Right renal pelvis (tissue), 4 donors: ENCODE data around the gene ZNF883. TPM values are rescaled to one million over a fixed set of nuclear protein-coding genes. Genes with fewer than 3 reads are reported as not detected.
A peak's percentile ranks its signal among the peaks of the same experiment; 100 is the strongest.
"Not testable (repeated sequence)": the region's sequence is repeated elsewhere in the genome, so short reads cannot be mapped to it uniquely, and the experiment has no call there.

Experiments used
- DNase-seq, 4 donors: peaks; one replicate each; pipeline ENCODE4 v3.0.0-alpha.2; 2013; ENCODE audit warnings: low read depth in 4 of 4, low spot score in 3 of 4, missing footprints in 1 of 4
- polyA plus RNA-seq, 4 donors: library from polyadenylated mRNA; unstranded; fragments of 120-200 nt; gene quantifications; one replicate each; pipeline ENCODE4 v1.2.1, GENCODE V29; 2013; ENCODE audit not compliant: insufficient read length in 4 of 4

The ZNF883 gene
- 10 to 100 TPM in 2 of 4 donors, 1 to 10 TPM in 2; 8.1 to 13.0 (median 10.2) TPM for polyA plus RNA-seq

DNA sequence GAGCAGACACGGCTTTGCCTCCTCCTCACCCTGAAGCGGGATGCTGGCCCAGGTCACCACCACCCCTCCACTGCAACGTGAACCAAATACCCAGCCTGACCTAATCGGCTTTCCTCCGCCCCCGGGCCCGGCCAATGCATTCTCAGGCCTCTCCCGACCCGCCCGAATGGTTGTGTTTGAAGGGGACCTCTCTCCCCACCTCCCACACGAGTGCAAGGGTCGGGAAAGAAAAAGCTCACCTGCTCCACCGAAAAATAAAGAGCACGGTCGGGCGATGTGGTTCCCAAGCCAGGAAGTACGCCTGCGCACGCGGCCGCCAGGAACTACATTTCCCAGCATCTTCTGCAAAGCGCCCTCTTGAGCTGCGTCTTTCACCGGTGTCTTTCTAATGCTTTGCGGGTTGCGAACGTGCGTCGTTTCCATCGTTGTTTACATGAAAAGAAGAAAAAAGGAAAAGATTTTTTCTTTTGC, at the start of gene ZNF883:
ZNF883 (minus strand) TSS at position 282 of the 471 bp plus-strand sequence.
- DNase-seq: peak; percentile 58 to 72 (median 64)

DNA sequence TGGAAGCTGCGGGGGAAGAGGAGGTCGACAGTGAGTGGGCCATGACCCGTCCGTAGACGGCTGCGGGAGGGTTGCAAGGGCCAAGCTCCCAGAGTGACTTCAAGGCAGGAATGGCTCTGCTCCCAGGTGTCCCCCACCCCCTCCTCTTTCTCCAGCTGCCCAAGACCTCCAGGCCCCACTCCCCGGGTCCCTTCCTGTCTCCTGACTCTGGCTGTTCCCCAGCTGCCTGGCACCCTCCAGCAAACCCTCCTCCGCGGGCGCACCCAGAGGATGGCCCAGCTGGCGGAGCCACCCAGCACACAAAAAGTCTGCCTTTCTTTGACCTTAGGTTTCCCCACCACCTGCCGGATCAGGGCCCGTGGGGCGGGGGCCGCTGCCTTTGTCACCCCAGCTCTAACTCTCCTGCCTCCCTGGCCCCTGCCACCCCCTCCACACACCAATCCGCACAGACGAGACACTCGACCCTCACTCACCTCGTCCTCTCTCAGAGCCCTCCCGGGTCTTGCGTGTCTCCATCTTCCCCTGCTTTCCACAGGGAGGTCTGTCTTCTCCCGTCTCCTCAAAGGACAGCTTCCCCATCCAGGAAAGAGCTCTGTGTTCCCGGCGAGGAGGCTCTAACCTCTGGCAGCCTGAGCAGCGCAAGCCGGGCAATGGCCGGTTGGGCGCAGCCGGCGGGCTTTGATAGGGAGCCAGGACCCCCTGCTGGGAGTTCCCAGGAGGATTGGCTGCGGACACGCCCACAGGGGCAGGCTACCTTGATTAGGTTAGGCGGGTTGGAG, 49.3 kb upstream of the ZNF883 start:
- DNase-seq: not testable (repeated sequence)

- DNase-seq: not testable (repeated sequence)
Observed at GRCh38 chr9:113059581-113060284, 47.7 kb upstream of the ZNF883 start.

DNA sequence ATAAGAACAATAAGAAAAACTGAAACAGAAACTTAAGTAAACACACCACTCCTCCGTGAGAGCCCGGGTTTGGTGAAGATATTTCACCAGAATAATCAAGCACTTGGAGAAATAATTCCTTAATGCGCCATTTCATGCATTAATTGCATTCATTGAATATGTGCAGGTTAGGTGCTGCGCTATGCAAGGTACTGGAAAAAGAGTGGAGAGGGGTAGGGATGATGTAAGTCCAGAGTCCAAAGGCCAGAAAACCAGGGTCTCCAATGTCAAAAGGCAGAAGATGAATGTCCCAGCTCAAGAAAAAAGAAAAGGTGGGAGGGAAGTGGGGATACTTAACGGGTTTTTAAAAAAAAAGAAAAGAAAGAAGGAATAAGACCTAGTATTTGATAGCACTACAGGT, 45.2 kb upstream of the ZNF883 start:
- no peak for DNase-seq

- DNase-seq: peak; percentile 87 to 94 (median 90)
Observed at GRCh38 chr9:113056191-113057106, 44.5 kb upstream of the ZNF883 start, which contains the start of gene ZFP37. TSS of gene ZFP37 (minus strand) at chr9:113056724. CDS start at chr9:113056688, 36 bp downstream.

DNA sequence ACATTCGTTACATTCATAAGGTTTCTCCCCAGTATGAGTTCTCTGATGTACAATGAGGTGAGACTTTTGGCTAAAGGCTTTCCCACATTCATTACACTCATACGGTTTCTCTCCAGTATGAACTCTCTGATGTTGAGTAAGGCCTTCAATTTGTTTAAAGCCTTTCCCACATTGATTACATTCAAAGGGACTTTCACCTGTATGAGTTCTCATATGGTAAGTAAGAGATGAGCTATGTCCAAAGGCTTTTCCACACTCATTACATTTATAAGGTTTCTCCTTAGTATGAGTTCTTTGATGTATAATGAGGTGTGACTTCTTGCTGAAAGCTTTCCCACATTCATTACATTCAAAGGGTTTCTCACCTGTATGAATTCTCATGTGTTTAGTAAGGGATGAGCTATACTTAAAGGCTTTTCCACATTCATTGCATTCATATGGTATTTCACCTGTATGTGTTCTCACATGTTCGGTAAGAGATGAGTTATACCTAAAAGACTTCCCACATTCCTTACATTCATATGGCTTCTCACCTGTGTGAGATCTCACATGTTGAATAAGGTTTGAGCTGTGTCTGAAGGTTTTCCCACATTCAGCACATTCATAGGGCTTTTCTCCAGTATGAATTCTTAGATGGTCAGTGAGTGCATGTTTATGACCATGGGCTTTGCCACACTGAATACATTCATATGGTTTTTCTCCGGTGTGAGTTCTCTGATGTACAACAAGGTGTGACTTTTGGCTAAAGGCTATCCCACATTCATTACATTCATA, 31.1 kb upstream of the ZNF883 start:
- DNase-seq: no peak

GRCh38 chr9:113026200-113026599, 14.2 kb upstream of the ZNF883 start:
- no peak for DNase-seq

DNA sequence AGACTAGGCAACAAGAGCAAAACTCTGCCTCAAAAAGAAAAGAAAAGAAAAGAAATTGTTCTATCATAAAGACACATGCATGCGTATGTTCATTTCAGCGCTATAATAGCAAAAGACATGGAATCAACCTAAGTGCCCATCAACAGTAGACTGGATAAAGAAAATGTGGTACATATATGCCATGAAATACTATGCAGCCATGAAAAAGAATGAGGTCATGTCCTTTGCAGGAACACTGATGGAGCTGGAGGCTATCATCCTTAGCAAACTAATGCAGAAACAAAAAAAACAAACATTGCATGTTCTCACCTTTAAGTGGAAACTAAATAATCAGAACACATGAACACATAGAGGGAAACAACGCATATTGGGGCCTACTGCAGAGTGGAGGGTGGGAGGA, 6.3 kb upstream of the ZNF883 start:
- no peak for DNase-seq

DNA sequence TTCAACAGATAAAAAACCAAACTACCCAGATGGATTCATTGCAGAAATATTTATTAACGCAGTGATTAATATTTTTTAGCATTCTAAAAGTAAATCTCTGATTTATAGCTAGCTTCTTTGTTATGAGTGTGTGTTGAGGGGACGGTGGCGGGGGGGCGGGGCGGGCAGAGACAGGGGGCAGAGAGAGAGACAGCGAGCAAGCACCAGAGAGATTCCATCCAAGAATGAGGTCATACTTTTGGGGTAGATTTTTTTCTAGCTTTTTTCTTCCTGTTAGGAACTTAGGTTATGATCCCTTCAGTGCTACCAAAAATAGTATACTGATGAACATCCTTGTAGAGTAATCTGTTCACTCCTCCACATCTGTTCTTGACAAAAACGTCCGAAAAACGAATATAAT, 500 bp upstream of the ZNF883 start:
- no peak for DNase-seq

DNA sequence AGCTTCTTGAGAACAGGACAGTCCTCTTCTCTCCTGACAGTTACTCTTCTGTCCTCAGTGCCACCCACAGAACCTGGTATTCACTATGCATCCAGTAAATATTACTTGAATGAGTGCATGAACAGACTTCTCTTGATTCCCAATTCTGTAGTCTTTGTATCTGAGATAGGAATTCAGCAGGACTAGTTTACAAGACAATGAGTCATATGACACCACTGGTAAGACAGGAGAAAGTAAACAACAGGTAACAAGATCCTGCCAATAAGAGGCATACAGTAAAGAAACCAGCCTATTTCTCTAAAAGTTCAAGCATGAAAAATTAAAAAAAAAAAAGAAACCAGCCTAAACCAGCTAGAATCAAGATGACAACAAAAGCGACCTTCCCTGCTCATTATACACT, 6.2 kb downstream of the ZNF883 start:
- no peak for DNase-seq

GRCh38 chr9:112997236-112997941, 14.6 kb downstream of the ZNF883 start:
- no peak for DNase-seq

DNA sequence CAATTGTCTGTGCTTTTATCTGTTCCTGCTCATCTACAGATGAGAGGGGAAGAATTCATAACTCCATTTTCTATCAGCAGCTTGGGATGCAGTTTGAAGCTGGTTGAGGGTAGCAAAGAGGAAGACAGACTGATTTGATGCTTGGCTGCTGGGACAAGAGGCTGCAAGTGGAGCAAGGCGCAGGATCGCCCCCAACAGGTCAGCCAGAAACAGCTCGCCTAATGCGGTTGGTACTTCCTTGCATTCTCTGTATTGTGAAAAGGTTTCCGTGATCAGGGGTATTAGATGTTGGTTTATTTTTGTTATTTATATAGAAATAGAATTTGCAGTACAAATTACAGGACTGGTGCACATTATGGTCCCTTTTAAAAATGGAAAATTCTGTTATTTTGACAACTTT, 40.6 kb downstream of the ZNF883 start:
- DNase-seq: no peak

DNA sequence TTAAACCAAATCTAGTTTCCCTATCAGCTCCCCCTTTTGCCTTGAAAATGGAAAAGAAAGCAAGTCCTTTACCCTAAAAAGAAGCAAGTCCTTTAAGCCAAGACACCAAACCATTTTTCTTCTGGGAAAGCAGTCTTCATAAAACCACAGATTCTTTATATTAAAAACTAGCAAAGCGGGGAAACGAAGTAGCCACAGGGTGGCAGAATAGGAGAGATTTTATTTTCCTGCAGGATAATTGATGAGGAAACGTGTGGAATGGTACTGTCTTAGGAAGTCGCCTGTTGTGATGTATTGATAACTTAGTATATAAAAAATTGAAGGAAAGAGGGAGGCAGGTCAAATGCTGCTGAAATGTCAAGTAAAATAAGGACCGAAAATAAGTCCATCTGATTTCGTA, 41.1 kb downstream of the ZNF883 start:
- DNase-seq: no peak

DNA sequence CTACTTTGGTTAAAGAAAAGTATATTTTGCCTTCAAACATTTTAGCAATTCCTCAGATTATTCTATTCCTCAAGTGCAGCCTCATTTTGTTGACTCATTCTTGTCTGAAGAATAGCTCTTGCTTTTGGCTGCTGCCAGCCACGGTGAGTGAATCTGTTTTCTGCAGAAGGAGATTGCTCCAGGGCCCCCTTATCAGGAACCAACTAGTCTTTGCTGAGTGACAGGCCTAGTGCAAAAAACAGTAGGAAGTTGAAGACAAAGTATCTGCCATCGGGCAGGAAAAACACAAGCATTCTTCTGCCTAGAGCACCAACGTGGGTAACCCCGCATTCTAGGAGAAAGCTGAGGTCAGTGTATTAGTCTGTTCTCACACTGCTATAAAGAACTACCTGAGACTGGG, 42.3 kb downstream of the ZNF883 start:
- DNase-seq: no peak

GRCh38 chr9:112955550-112955949, 56.4 kb downstream of the ZNF883 start:
- no peak for DNase-seq

DNA sequence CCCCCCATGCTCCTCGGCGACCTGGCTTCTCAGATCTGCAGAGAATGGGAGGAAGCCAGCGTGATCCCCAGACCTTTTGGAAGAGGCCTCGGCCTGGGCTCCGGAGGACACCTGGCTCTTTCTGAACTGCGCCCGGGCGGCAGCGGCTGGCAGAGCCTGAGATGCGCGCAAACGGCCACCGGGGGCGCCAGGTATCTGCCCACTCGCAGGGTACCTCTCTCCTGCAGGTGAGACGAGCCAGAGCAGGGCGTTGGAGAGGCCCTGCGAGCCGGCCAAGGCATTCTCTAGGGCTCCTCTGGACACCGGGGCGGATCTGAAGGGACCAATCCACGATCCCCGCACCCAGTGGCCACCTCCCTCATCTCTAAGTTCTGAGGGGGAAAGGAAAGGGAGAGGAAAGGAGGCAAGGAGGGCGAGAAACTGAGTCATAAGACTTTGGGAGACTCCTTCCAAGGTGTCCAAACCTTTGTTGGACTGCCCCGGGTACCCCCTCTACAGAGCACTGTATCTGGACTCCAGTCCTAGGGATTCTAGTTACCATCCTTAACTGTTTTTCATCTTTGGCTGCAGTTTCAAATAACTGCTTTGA, 66.3 kb downstream of the ZNF883 start:
- DNase-seq: no peak

DNA sequence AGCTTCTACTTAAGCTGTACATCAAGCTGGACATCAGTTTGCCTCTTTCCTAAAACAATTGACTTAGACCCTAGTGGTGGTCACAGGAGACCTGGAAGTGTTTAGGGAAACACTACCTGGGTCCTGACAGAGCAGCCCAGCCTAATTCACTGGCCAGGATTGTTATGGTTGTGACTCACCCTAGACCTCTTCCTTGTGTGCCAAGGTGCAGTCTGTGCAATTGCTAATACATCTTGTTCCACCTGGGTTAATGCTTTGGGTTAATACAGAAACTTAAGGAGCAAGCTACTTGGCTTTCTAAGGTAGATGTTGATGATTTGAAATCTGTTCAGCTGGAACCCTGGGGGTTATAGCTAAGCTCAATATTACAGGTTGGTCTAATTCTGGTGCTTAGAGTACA, 72.6 kb downstream of the ZNF883 start:
- no peak for DNase-seq

DNA sequence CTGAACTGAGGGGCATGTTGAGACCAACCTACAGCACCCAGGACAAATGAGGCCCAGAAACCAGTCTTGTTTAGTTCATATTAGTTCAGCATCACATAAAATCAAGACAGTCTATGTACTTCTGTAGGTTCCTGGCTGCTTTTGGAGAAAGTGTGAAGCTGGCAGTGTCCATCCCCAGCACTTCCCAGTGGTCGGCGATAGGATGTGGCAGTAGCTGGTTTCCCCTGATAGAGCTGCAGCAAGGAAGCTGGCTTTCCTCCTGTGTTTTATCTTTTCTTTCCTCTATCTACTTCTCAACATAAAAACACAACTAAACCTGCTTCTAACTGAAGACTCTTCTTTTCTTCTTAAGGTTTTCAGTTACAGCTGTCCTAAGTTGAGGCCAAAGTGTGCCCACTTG, 78.3 kb downstream of the ZNF883 start:
- no peak for DNase-seq

- DNase-seq: no peak
Observed at GRCh38 chr9:112925058-112925641, 86.8 kb downstream of the ZNF883 start.
